ENCODE data around the gene NAT16.
A peak's percentile ranks its signal among the peaks of the same experiment; 100 is the strongest.

The NAT16 gene

GRCh38 chr7:101170617-101171441 lies 9.3 kb downstream of the NAT16 start:
- DNase-seq: no peak

GRCh38 chr7:101169838-101170551 lies 10.1 kb downstream of the NAT16 start:
- DNase-seq: peak; percentile 24

DNA sequence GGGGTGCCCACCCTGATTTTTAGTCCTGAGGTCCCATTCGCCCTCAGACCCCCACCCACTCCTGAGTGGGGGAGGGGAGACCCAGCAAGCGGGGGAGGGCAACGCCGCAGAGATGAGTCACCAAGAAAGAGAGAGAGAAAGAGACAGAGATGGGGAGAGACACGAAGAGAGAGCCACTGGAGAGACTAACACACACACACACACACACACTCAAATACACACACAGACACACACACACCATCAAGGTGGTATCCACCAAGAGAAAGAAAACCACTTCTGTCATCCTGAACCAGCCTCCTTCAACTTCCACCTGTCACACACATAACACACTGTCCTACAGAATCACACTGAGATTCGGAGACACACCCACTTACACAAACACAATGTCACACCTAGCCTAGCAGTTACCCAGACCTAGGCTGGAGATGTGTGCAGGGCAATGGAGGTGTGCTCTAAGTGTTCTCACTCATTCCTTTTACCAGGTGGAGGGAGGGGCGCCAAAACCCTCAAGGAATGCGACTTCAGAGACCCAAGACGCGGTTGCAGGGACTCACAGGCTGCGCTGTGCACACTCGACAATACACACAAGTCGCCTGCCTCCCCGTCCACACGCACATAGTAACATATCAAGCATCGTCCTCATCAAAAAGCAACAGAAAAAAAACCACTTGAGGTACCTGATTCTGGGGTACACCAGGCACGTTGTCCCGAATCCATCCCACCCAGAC lies 10.8 kb downstream of the NAT16 start:
- no peak for DNase-seq

- DNase-seq: no peak
These were observed 11.6 kb downstream of the NAT16 start for GRCh38 chr7:101168412-101169049.

GRCh38 chr7:101167645-101168411 lies 12.3 kb downstream of the NAT16 start:
- no peak for DNase-seq

GRCh38 chr7:101166909-101167644 lies 13.0 kb downstream of the NAT16 start:
- no peak for DNase-seq

DNA sequence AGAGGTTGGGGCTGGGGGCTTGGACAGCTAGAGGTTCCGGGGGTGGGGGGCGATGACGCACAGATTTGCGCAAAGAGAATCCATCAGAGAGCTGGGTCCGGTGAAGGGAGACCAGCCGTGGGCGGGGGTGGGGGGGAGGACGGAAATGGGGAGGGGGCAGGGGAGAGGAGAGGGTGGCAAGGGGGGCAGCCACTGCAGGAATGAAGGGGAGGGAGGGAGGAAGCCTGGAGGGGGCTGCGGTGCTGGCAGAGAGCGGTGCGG lies 13.5 kb downstream of the NAT16 start:
- no peak for DNase-seq

- DNase-seq: no peak
These were observed 14.0 kb downstream of the NAT16 start for GRCh38 chr7:101165958-101166647.

DNA sequence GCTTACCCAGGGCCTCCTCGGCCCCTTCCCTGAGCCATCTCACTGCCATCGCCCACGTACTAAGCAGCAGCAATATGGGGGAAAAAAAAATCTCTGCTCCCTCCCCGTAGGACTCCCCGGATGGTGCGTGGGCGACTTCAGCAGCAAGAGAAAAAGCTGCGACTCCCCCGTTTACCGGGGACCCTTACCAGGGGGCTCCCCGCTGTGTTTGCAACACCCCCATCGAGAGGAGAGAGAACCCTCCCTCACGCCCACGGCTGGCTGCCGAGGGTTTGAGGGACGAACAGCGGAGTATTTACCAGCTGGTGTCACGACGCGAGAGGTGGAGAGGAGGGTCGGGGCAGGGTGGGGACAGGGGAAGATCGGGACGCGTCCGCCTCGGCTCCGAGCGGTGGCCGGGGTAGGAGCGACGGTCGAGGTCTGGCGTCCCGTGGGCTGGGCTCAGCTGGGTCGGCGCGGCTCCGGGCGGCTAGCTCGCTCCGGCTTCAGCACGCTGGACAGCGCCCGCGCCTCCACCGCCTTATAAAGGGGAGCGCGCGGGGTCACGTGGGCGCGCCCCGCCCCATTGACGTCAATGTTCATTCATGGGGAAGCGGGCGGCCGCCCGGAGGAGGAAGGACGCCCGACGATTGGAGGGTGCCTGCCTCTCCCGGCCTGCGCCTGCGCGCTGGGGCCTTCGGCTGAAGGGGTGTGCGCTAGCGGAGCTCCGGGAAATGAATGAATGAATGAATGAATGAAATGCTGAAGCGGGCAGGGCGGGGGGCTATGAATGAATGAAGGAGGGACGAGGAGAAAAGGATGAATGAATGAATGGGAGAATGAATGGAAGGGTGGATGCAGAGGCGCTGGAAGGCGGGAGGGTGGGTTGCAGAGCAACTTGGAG lies 14.8 kb downstream of the NAT16 start, which contains the start of gene VGF:
Gene VGF, minus strand, starts transcription at position 495 of the 883 bp plus-strand sequence. CDS start 726 bp downstream, outside the sequence.
- peak; percentile 84 for DNase-seq

GRCh38 chr7:101164071-101164840 lies 15.8 kb downstream of the NAT16 start:
- DNase-seq: no peak

DNA sequence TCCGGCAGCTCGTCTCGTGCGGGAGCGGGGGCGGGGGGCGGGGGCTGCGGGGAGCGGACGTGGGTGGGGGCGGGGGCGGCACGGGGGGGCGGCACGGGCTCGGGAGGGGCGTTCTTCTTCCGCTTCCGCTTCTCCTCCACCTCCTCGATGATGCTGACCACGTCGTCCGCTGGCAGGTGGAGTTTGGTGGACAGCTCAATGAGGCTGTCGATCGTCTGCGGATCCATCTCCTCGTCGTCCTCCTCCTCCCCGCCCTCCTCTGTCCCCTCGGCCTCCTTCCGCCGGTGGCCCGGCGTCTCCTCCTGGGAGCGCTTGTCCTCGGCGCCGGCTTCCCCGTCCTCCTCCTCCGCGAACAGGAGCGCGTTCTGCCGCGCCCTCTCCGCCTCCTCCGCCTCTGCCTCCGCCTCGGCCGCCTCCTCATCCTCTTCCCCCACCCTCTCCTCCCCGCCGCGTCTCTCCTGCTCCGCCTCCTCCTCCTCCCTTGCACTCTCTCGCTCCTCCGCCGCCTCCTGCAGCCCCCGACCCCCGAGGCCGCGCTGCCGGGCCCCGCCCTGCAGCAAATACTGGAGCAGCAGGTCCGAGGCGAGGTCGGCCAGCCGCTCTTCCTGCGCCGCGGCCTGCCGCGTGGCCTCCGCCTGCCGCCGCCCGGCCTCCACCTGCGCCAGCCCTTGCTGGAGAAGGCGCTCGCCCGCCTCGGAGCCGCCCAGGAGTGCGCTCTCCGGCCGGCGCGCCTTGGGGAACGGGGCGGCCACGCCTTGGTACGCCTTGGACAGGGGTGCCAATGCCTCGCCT lies 16.6 kb downstream of the NAT16 start:
- peak; percentile 61 for DNase-seq

DNA sequence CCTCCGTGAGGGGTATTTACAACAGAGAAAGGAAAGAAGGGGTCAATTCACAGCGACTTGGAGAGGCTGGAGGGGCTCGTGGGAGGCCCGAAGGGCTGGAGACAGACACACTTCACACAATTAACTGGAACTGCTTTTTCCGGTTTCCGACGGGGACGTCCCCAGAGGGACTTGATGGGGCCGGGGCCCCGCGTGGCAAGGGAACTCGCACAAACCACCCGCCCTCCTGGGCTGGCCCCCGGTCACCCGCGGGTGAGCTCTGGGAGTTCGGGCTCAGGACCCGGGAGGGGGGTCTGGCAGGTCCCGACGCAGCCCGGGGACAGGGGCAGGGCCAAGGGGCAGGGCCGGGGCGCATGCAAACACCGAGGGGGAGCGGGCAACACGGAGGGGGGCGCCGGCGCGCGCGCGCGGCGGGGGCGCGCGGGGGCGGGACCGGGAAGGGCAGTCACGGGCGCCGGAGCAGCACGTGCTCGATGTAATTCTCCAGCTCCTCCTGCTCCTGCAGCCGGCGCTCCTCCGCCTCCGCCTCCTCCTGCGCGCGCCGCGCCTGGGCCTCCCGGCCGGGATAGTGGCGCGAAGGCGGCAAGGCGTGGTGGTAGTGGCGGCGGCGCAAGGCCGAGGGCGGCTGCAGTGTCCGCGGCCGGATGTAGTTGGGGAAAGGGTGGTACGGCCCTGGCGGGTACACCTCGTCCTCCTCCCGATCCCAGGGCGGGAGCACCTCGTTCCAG lies 17.4 kb downstream of the NAT16 start:
- peak; percentile 54 for DNase-seq

GRCh38 chr7:101161692-101162471 lies 18.2 kb downstream of the NAT16 start:
- no peak for DNase-seq

DNA sequence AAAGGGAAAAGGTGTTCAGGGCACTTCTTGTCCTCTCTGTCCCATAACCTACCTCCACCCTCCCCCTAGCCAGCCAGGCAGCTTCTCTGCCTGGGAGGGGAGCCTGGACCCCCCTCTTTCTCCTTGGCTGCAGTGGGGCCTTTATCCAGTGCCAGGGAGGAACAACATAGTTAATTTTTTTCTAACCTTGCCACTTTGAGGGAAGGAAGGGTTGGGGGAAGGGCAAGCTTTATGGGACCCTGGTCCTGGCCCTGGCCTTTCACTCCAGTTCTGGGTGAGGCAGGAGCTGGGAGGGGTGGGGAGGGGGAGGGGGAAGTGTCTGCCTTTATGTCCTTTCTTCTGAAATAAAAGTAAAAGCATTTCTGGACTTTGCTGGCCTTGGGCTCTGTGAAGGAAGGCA lies 19.2 kb downstream of the NAT16 start:
- no peak for DNase-seq

DNA sequence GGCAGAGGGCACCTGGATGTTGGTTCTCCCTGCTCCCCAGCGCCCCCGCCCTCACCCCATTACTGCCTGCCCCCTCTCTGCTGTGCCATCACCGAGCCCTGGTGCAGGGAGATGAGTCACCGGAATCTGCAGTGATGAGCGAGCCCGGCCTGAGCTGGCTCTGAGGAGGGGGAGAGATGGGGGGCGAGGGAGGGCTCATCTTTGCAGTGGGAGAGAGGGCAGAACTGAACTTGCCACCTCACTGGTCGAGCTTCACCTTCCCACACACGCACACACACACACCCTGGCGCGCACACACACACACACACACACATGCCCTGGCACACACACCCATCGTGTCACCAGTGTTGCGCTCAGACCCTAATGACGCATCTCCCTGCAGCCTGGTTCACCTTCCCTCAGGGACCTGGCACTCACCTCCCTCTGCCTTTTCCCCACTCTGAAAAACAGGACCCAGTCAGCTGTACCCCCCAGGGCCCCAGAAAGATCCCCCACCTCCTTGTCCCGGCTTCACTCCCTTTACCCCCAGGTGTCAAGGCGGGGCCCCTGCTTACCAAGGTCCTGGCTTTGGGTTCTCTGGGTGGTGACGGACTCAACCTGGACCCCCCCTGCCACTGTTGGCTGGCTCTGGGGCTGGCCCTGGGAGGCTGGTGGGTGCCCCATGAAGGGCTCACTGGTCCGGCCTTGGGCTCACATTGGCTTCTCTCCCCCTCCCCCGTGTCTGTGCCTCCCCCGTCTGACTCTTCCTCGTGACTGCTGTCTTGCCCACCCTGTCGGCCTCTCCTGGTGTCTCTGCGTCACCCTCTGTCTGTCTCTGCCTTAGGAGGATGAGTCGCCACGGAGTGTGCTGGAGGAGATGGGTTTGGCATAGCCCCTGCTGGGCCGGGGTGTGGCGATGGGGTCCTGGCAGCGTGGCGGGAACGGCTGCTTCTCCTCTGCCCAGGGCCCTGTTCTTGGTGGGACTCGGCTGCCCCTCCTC lies 20.1 kb downstream of the NAT16 start:
- DNase-seq: no peak

Measured in NCI-H526 treated with DMSO at 0.1 percent for 48 hours (cell line).